HepG2 (cell line): Measurements from ENCODE around the gene TPI1. TPM values are rescaled to one million over a fixed set of nuclear protein-coding genes. Genes with fewer than 3 reads are reported as not detected.

Experiments used
- ATAC-seq: fragments of 200-7000 bp; cut with Tn5 transposase; 3 replicates; pipeline ENCODE4 v1.9.1; 2020; ENCODE audit warnings: mild to moderate bottlenecking, moderate library complexity
- BruUV-seq: library from RNA; stranded (reverse); fragments of 400-500 nt; replicated peaks from 2 replicates; lab custom pipeline; 2021; lab: Mats Ljungman, UMichigan
- CTCF ChIA-PET: fragments of 300-600 bp; formaldehyde crosslinking; extraction: SDS; loops from one replicate; lab custom pipeline; 2021; ENCODE audit warnings: low total read pairs, inconsistent platforms, low intra/inter-chr PET ratio; lab: Yijun Ruan, JAX
- POLR2A ChIA-PET: fragments of 350-600 bp; sonication (Branson Sonifier 250); formaldehyde crosslinking; loops from one replicate; lab custom pipeline; 2020; ENCODE audit warnings: antibody characterized with exemption, inconsistent platforms; lab: Yijun Ruan, JAX
- DNase-seq: peaks from one replicate; pipeline ENCODE4 v3.0.0-alpha.2; 2015; ENCODE audit warnings: low spot score
- FAIRE-seq: peaks from 3 replicates; lab custom pipeline; 2011; peaks lifted over from hg19 to GRCh38; lab: Jason Lieb, UNC
- H2AFZ ChIP-seq: one replicate; pipeline ENCODE4 v1.6.1; 2011; ENCODE audit warnings: low read length, inconsistent platforms
- H3K27ac ChIP-seq: fragments of 300-600 bp; 3 replicates; pipeline ENCODE4 v1.8.0; 2011; ENCODE audit warnings: mixed run types, mild to moderate bottlenecking, mixed read lengths, low read length, inconsistent platforms; ENCODE audit not compliant: insufficient read depth; ENCODE audit errors: extremely low read length
- H3K27me3 ChIP-seq, 2 experiments: fragments of 200-600 bp in 1 of 2; 2 replicates in 1 of 2; 3 replicates in 1 of 2; pipeline versions ENCODE4 v1.6.0 to v1.8.0; 2011; ENCODE audit warnings: low read length in 2 of 2, mild to moderate bottlenecking in 2 of 2, moderate library complexity in 2 of 2, inconsistent platforms in 1 of 2; ENCODE audit not compliant: insufficient read depth in 2 of 2, control insufficient read depth in 1 of 2
- H3K36me3 ChIP-seq, 2 experiments: fragments of 200-600 bp in 1 of 2; replicated peaks in 1 of 2; 2 replicates in 1 of 2; 3 replicates in 1 of 2; pipeline versions ENCODE4 v1.5.1 to v1.8.0; 2011; ENCODE audit warnings: low read length in 2 of 2, inconsistent platforms in 1 of 2; ENCODE audit not compliant: insufficient read depth in 2 of 2, control insufficient read depth in 1 of 2
- H3K4me1 ChIP-seq: 2 replicates; pipeline ENCODE4 v1.5.1; 2012; ENCODE audit warnings: low read length, inconsistent platforms; ENCODE audit not compliant: insufficient read depth
- H3K4me2 ChIP-seq: 2 replicates; pipeline ENCODE4 v1.6.0; 2011; ENCODE audit warnings: low read depth, low read length, inconsistent platforms
- H3K4me3 ChIP-seq, 3 experiments: fragments of 200-600 bp in 1 of 3; sonication (generic), shearing (Covaris generic) in 1 of 3; replicated peaks in 1 of 3; 2 replicates each; pipeline ENCODE4 v1.5.1; 2011 to 2016; ENCODE audit warnings: low read length in 3 of 3, inconsistent platforms in 2 of 3, low read depth in 2 of 3, mild to moderate bottlenecking in 2 of 3, control low read depth in 1 of 3, mixed read lengths in 1 of 3; ENCODE audit not compliant: insufficient read depth in 1 of 3
- H3K79me2 ChIP-seq: one replicate; pipeline ENCODE4 v1.6.1; 2011; ENCODE audit warnings: low read length, inconsistent platforms; ENCODE audit not compliant: insufficient read depth
- H3K9ac ChIP-seq: 2 replicates; pipeline ENCODE4 v1.6.0; 2011; ENCODE audit warnings: mild to moderate bottlenecking, low read depth, low read length, inconsistent platforms; ENCODE audit not compliant: insufficient read depth
- H3K9me3 ChIP-seq: 2 replicates; pipeline ENCODE4 v1.5.1; 2012; ENCODE audit warnings: mild to moderate bottlenecking, low read length
- H4K20me1 ChIP-seq: 2 replicates; pipeline ENCODE4 v1.6.0; 2011; ENCODE audit warnings: inconsistent platforms, mild to moderate bottlenecking, low read length, moderate library complexity; ENCODE audit not compliant: insufficient read depth
- KDM2A ChIP-seq: sonication (generic); formaldehyde crosslinking; IDR thresholded peaks from 2 replicates; pipeline ENCODE4 v1.4.0; 2020; ENCODE audit warnings: low read depth, missing genetic modification reagents, borderline replicate concordance
- MED13 ChIP-seq: sonication (generic); formaldehyde crosslinking; IDR thresholded peaks from 2 replicates; pipeline ENCODE4 v1.5.0; 2020; ENCODE audit warnings: missing genetic modification reagents
- NCOR1 ChIP-seq: fragments of 200-600 bp; sonication (generic); IDR thresholded peaks from 2 replicates; pipeline ENCODE4 v1.7.0; 2017; ENCODE audit warnings: antibody characterized with exemption, low read length, borderline replicate concordance
- SETDB1 ChIP-seq: sonication (generic); formaldehyde crosslinking; IDR thresholded peaks from 2 replicates; pipeline ENCODE4 v1.5.1; 2020; ENCODE audit warnings: missing genetic modification reagents, mild to moderate bottlenecking, borderline replicate concordance
- SRF ChIP-seq: IDR thresholded peaks from 2 replicates; pipeline ENCODE4 v1.6.1; 2011; ENCODE audit warnings: mild to moderate bottlenecking, low read depth, low read length, moderate library complexity
- SRY ChIP-seq: sonication (generic); formaldehyde crosslinking; IDR thresholded peaks from 2 replicates; pipeline ENCODE4 v1.8.0; 2022; ENCODE audit warnings: mild to moderate bottlenecking, missing genetic modification reagents
- TEAD2 ChIP-seq: sonication (generic); formaldehyde crosslinking; IDR thresholded peaks from 2 replicates; pipeline ENCODE4 v1.9.0; 2021; ENCODE audit warnings: missing genetic modification reagents
- TSC22D2 ChIP-seq: sonication (generic); formaldehyde crosslinking; IDR thresholded peaks from 2 replicates; pipeline ENCODE4 v1.5.1; 2020; ENCODE audit warnings: missing genetic modification reagents, mild to moderate bottlenecking, borderline replicate concordance
- ZBTB10 ChIP-seq: sonication (generic); formaldehyde crosslinking; IDR thresholded peaks from 2 replicates; pipeline ENCODE4 v1.4.0; 2020; ENCODE audit warnings: missing genetic modification reagents, borderline replicate concordance
- ZFP62 ChIP-seq: sonication (generic); formaldehyde crosslinking; IDR thresholded peaks from 2 replicates; pipeline ENCODE4 v1.4.0; 2020; ENCODE audit warnings: missing genetic modification reagents
- ZNF160 ChIP-seq: sonication (generic); formaldehyde crosslinking; IDR thresholded peaks from 2 replicates; pipeline ENCODE4 v1.8.0; 2022; ENCODE audit warnings: mild to moderate bottlenecking, inconsistent platforms, missing genetic modification reagents
- ZNF460 ChIP-seq: sonication (generic); formaldehyde crosslinking; IDR thresholded peaks from 2 replicates; pipeline ENCODE4 v1.5.1; 2020; ENCODE audit warnings: missing genetic modification reagents, mild to moderate bottlenecking, borderline replicate concordance
- ZNF567 ChIP-seq: sonication (generic); formaldehyde crosslinking; IDR thresholded peaks from 2 replicates; pipeline ENCODE4 v1.8.1; 2023; ENCODE audit warnings: mild to moderate bottlenecking, missing genetic modification reagents, borderline replicate concordance
- ZNF768 ChIP-seq: sonication (generic); formaldehyde crosslinking; IDR thresholded peaks from 2 replicates; pipeline ENCODE4 v1.4.0; 2020; ENCODE audit warnings: missing genetic modification reagents
- ZNF788 ChIP-seq: sonication (generic); formaldehyde crosslinking; IDR thresholded peaks from 2 replicates; pipeline ENCODE4 v1.5.0; 2020; ENCODE audit warnings: mild to moderate bottlenecking, missing genetic modification reagents, borderline replicate concordance
- WGBS: methylation state at CpG from one replicate; pipeline ENCODE4 v1.1.6; 2017; ENCODE audit warnings: low lambda C conversion rate; 5-methylcytosine and 5-hydroxymethylcytosine counted together
- in situ Hi-C: cut with HindIII; loops from 2 replicates; pipeline ENCODE4 v1.10.0; 2017; ENCODE audit warnings: low pct_unique_long_range_greater_than_20kb; ENCODE audit not compliant: extremely low pct_ligation_motif_present
- intact Hi-C: fragments of 100-400 bp; cut with micrococcal nuclease; formaldehyde crosslinking; loops from one replicate; pipeline ENCODE4 v1.10.0; 2022; ENCODE audit not compliant: unreplicated experiment
- polyA plus RNA-seq, 8 experiments: library from polyadenylated mRNA; depleted of rRNA in 3 of 8; stranded (reverse) in 7 of 8; unstranded in 1 of 8; fragments of >200 nt; fragmentation: Illumina TruSeq in 4 of 8; extraction: Trizol in 4 of 8; gene quantifications; 2 replicates each; pipeline versions ENCODE4 v1.2.1 to v1.2.3, GENCODE V29; 2011 to 2016; ENCODE audit warnings: low read depth in 4 of 8, missing spikeins in 1 of 8, mixed read lengths in 1 of 8; ENCODE audit not compliant: insufficient read depth in 1 of 8
- total RNA-seq, 5 experiments: library from RNA; depleted of rRNA; stranded (reverse); fragments of >200 nt; fragmentation: Illumina TruSeq; extraction: Trizol; gene quantifications; 2 replicates each; pipeline ENCODE4 v1.2.3, GENCODE V29; 2016; ENCODE audit warnings: low read depth in 1 of 5

The TPI1 gene
- total and polyA plus RNA-seq, 2 of the 13 experiments (the other 11 are each of a cell fraction or from before 2014, with no cell fraction given), result 945 to 2,535 TPM

GRCh38 chr12:6866163-6866919, 990 bp upstream of the TPI1 start:
- ATAC-seq, result no peak
- no peak for DNase-seq
- Histone ChIP-seq H3K4me2 (peak overlapping the region; percentile 98), H4K20me1 (peaks cover 35% of the 10 kb centered on the region), H3K9ac (peak overlapping the region; percentile 69; the same call in 1 of the 2 replicates), H3K27me3 (no peaks in the 10 kb centered on the region; a peak in 1 of 5 replicates), H3K79me2 (peaks cover 29% of the 10 kb centered on the region), H3K4me3 (peak overlapping the region in 2 of 3 experiments; percentile 88 to 92; a peak in 3 of 6 replicates), H3K27ac (no peak overlapping the region), H2AFZ (no peak overlapping the region), H3K9me3 (no peaks in the 10 kb centered on the region), H3K4me1 (peaks cover 37% of the 10 kb centered on the region), H3K36me3 (peaks cover 22 to 45% of the 10 kb centered on the region in 2 experiments)
- intact Hi-C loops, result no loop called here
- TF ChIP-seq SETDB1 (CRISPR knock-in tag) (no peak), SRY (peak; percentile 1; the same call in 1 of the 2 replicates), ZNF788 (CRISPR knock-in tag) (0 out of 2 replicates have a peak, but pooled peaks have one; percentile 18), ZNF460 (no peak), MED13 (no peak)
- no TSS peak for BruUV-seq
- in situ Hi-C loops, result no loop called here
- 94% methylated on average over 14 of the region's 19 CpGs for WGBS
- no peak for FAIRE-seq
- ChIA-PET POLR2A (interaction anchor here (0.9 to 6.0 kb wide), 11 partner anchors 9 to 114 kb away, joined by 3 to 132 read pairs (median 4); partner anchors contain the start of genes C12orf57, CDCA3, MLF2 and RNU7-1), CTCF (no interaction called here)

GRCh38 chr12:6866920-6867412, 365 bp upstream of the TPI1 start:
- Histone ChIP-seq H3K79me2 (peaks cover 29% of the 10 kb centered on the region), H3K27ac (no peak overlapping the region), H3K4me3 (peak overlapping the region; percentile 59 to 92 (median 88); a peak in 5 of 6 replicates), H4K20me1 (peaks cover 41% of the 10 kb centered on the region), H3K4me1 (peaks cover 43% of the 10 kb centered on the region), H3K36me3 (peaks cover 18 to 39% of the 10 kb centered on the region in 2 experiments), H3K4me2 (peak overlapping the region; percentile 98), H2AFZ (no peak overlapping the region), H3K9me3 (no peaks in the 10 kb centered on the region), H3K27me3 (no peaks in the 10 kb centered on the region; a peak in 1 of 5 replicates), H3K9ac (peak overlapping the region; percentile 69)
- in situ Hi-C loops (no loop called here), intact Hi-C loops (no loop called here)
- ChIA-PET CTCF (no interaction called here), POLR2A (interaction anchor here (0.9 to 6.0 kb wide), 12 partner anchors 10 to 178 kb away, joined by 3 to 132 read pairs (median 6); partner anchors contain the start of genes C12orf57, CDCA3, MLF2 and RNU7-1)
- ATAC-seq, result peak; percentile 10
- no peak for DNase-seq
- WGBS, result no CpG with 5 or more reads among the region's 33 CpGs
- BruUV-seq, result no TSS peak
- no peak for FAIRE-seq
- TF ChIP-seq ZNF160 (CRISPR knock-in tag) (no peak), SRF (no peak), ZNF567 (no peak), TEAD2 (CRISPR knock-in tag) (0 out of 2 replicates have a peak, but pooled peaks have one; percentile 23), KDM2A (CRISPR knock-in tag) (no peak; the same call in none of the 2 replicates), TSC22D2 (CRISPR knock-in tag) (0 out of 2 replicates have a peak, but pooled peaks have one; percentile 18), ZBTB10 (CRISPR knock-in tag) (no peak), ZFP62 (CRISPR knock-in tag) (0 out of 2 replicates have a peak, but pooled peaks have one; percentile 16), ZNF768 (CRISPR knock-in tag) (no peak), NCOR1 (no peak)
